ENCODE results near the gene IGFBP7.
A peak's percentile ranks its signal among the peaks of the same experiment; 100 is the strongest.

Gene IGFBP7

GRCh38 chr4:57042711-57043169, 67.4 kb downstream of the IGFBP7 start:
- DNase-seq (ENCODE audit: low spot score): no peak

DNA sequence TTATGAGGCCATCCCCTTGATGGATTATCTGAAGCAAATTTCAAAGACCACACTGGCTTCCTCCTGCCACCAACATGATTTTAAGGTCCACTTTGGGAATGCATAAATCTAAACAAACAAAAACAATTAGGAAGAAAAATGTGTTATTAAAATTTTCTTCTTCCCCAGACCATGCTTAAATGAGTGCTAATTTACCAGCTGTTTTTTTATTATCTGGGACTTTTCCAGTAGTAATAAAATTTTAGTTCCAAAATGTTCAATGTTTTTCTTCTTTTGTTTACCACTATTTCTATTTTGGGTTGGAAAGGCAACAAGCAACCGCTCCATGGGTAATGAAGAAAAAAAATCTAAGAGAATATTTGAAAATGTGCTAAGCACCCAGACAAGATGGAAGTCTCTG, 69.2 kb downstream of the IGFBP7 start:
- no peak for DNase-seq (ENCODE audit: low spot score)

DNA sequence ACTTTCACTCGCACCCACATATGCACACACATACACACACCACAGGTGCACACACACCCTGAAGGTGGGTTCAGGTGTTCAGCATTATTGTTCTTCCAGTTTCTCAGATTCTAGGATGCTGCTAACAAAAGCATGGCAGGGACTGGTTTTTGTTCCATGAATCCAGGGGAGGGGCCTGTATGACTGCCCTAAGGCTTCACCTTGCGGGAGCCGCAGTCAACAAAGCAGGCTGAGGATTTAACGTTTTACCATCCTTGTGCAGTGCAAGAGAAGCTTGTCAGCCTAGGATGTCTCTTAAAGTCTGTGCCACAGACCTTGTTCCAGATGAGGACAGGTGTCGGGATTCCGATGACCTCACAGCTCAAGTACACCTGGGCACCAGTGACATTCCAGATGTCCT, 69.7 kb downstream of the IGFBP7 start:
- no peak for DNase-seq (ENCODE audit: low spot score)

- DNase-seq (ENCODE audit: low spot score): no peak
Observed at GRCh38 chr4:57039345-57039744, 70.8 kb downstream of the IGFBP7 start.

DNA sequence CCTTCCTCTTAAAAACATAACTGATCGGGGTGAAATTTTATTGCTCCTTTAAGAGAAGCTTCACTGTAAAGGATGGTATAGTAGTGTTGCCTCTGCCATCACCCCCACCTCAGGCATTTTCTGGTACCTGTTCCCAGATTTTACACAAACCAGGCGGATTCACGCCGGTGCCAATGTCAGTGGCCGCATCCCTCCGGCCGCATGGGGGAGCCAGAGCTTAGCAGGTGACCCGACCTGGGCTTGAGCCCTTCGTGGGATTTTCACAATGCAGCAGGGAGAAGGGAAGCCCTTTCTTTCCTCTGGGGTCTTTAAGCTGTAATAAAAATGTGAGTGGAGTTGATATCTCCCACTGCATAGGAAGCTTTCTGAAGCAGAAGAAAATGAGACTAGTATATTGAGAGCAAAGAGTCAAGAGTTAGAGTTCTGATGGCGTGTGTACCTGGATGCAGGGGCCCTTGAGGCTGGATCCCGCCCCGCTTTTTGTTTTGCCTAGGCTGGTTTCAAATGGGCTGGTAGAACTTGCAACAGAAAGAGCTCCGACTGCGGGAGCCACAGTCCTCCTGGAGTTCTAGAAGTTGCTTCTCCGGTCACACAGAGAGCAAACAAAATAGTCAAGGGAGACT, 72.1 kb downstream of the IGFBP7 start:
- peak; percentile 17 for DNase-seq (ENCODE audit: low spot score)

- no peak for DNase-seq (ENCODE audit: low spot score)
Observed at GRCh38 chr4:57034520-57034919, 75.7 kb downstream of the IGFBP7 start.

DNA sequence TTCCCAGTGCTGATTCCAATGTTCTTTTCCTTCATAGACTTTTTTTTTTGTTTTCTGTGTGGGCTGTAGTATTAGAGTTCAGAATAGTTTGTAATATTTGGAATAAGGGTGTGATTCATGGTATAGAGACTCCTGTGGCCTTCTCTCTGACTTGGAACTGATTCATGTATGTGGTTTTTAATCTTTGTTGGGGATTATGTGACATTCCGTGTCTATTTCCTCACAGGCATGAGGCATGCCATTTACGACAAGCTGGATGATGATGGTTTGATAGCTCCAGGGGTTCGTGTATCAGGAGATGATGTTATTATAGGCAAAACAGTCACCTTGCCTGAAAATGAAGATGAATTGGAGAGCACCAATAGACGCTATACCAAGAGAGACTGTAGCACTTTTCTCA, 87.1 kb downstream of the IGFBP7 start:
- DNase-seq (ENCODE audit: low spot score): no peak

DNA sequence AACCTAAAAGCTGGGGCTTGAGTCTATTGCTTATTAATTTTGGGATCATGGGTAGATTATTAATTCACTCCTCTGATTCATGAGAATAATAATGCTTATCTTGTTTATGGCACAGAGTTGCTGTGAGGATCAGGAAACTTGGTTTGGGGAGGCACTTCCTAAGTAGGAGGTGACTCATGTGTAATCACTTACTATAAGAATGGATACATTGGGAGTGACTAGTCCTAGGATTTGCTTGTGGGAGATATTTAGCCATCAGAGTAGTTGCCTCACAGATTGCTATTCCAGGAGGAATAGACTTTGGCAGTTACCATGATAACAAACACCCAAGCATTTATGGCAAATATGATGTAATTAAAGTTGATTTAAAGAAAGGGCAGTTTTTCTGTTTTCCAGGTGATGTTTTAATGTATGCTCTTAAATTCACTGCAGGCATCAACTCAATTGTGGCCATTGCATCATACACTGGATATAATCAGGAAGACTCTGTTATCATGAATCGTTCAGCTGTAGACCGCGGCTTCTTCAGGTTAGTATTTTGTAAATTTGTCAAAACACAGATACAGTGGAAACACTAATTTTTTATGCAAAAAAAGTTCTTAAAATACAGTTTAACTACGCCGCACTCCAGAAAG, 89.6 kb downstream of the IGFBP7 start:
- no peak for DNase-seq (ENCODE audit: low spot score)

DNA sequence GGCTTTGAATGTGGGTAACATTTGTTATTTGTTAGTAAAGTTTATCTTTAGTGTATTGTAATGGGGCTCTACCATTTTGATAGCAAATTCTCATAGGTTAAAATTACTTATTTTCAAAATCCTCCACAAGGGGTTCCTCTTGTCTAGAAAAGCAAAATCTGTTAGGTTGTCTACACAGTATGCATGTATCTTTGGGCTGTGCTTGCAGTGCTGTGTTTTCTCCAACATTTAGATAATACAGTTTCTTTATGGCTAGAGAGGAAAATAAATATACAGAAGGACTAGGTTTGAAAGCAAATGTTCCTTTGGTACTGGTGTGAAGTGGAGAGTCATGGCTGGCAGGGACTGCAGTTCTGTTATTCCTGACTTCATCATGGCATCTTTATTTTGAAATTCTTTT, 91.2 kb downstream of the IGFBP7 start:
- DNase-seq (ENCODE audit: low spot score): no peak

GRCh38 chr4:57013543-57014120, 96.6 kb downstream of the IGFBP7 start:
- no peak for DNase-seq (ENCODE audit: low spot score)

- DNase-seq (ENCODE audit: low spot score): no peak
Observed at GRCh38 chr4:56999751-57000150, 110.4 kb downstream of the IGFBP7 start.

- no peak for DNase-seq (ENCODE audit: low spot score)
Observed at GRCh38 chr4:56995525-56995924, 114.7 kb downstream of the IGFBP7 start.

DNA sequence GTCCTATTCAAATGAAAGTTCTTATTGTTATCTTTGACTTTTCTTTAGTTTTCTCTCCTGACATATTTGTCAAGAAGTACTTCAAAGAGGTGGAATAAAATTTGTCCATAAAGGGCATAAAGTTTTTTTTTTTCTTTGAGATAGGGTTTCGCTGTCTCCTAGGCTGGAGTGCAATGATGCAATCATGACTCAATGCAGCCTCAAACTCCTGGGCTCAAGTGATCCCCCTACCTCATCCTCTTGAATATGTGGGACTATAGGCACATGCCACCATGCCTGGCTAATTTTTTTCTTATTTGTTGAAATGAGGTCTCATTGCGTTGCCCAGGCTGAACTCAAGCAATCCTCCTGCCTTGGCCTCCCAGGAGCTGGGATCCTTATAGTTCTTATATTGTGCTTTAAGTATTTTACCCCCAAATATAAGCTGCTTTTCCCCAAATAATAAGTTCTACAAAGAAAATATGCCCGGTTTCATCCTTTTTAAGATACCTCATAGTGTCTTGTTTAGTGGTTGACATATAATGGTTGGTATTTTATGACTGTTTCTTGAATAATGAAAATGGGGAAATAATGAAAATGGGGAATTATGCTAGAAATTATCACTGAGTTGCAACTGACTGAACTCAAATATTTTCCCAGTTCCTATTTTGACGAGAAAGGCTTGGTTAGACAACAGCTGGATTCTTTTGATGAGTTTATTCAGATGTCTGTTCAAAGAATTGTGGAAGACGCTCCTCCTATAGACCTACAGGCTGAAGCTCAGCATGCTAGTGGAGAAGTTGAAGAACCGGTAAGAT, 119.9 kb downstream of the IGFBP7 start:
- DNase-seq (ENCODE audit: low spot score): no peak

DNA sequence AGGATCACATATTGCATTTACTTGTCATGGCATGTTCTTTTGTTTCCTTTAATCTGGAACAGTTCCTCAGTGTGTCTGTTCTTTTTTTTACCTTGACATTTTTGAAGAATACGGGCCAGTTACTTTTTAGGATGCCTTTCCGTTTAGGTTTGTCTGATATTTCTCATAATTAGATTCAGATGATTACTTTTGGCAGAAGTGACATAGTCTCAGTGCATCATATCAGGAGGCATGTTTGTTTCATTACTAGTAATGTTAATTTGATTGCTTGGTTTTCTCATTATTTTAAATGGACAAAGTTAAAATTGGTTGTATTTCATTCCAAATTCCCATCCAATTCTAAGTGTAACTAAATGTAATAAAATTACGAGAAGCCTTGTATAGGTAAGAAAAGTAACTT, 123.2 kb downstream of the IGFBP7 start:
- DNase-seq (ENCODE audit: low spot score): no peak

GRCh38 chr4:56986192-56986591, 124.0 kb downstream of the IGFBP7 start:
- DNase-seq (ENCODE audit: low spot score): no peak

DNA sequence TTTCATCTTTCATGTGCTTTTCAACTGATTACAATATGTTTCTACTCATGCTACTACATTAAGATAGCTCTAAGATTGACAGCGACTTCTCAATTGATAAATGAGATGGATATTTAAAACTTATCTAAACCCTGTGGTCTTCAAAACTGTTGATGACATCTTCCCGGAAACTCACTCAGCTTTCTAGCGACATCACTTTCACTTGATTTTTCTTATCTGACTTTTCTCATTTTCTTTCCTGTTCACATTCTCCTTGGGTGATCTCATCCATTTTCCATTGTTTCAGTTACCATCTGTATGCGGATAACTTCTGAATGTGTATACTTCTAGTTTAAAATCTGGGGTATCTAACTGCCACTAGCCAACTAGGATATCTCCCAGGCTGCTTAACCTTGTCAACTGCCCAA, 128.4 kb downstream of the IGFBP7 start:
- DNase-seq (ENCODE audit: low spot score): no peak
